SK-N-SH treated with all-trans-retinoic acid at 6 μM for 48 hours (cell line): Measurements from ENCODE around the gene KIF22.

Experiments used
- ATAC-seq: fragments of 200-7000 bp; cut with Tn5 transposase; 3 replicates; pipeline ENCODE4 v1.9.1; 2020; ENCODE audit warnings: mild to moderate bottlenecking, moderate library complexity
- ARNTL ChIP-seq: fragments of 450-650 bp; formaldehyde crosslinking; IDR thresholded peaks from 2 replicates; pipeline ENCODE4 v1.5.0; 2020; ENCODE audit warnings: low read depth, mild to moderate bottlenecking, moderate library complexity, borderline replicate concordance
- CSDC2 ChIP-seq: fragments of 250-450 bp; sonication (Bioruptor Pico); IDR thresholded peaks from 2 replicates; pipeline ENCODE4 v1.5.0; 2020; ENCODE audit warnings: mild to moderate bottlenecking, moderate library complexity
- CSRNP3 ChIP-seq: fragments of 250-450 bp; sonication (Bioruptor Pico); IDR thresholded peaks from 2 replicates; pipeline ENCODE4 v1.5.1; 2021; ENCODE audit warnings: mild to moderate bottlenecking, moderate library complexity
- ESRRG ChIP-seq: fragments of 250-450 bp; sonication (Bioruptor Pico); IDR thresholded peaks from 2 replicates; pipeline ENCODE4 v1.6.1; 2021; ENCODE audit warnings: mild to moderate bottlenecking
- GLIS3 ChIP-seq: fragments of 250-450 bp; sonication (Bioruptor Pico); IDR thresholded peaks from 2 replicates; pipeline ENCODE4 v1.5.0; 2020; ENCODE audit warnings: mild to moderate bottlenecking, moderate library complexity
- ISL1 ChIP-seq: fragments of 250-450 bp; sonication (Bioruptor Pico); IDR thresholded peaks from 2 replicates; pipeline ENCODE4 v2.1.2; 2022; ENCODE audit warnings: mild to moderate bottlenecking, moderate library complexity
- OSR1 ChIP-seq: fragments of 250-450 bp; sonication (Bioruptor Pico); IDR thresholded peaks from 2 replicates; pipeline ENCODE4 v1.8.0; 2022; ENCODE audit warnings: moderate library complexity, mild to moderate bottlenecking, inconsistent platforms
- RARB ChIP-seq: fragments of 250-450 bp; sonication (Bioruptor Pico); IDR thresholded peaks from 2 replicates; pipeline ENCODE4 v1.8.0; 2021; ENCODE audit warnings: mild to moderate bottlenecking, moderate library complexity
- SNAI2 ChIP-seq: fragments of 250-450 bp; sonication (Bioruptor Pico); IDR thresholded peaks from 2 replicates; pipeline ENCODE4 v1.5.0; 2020; ENCODE audit warnings: mild to moderate bottlenecking, moderate library complexity
- TCF4 ChIP-seq: fragments of 250-450 bp; sonication (Bioruptor Pico); IDR thresholded peaks from 2 replicates; pipeline ENCODE4 v1.8.0; 2021; ENCODE audit warnings: mild to moderate bottlenecking, moderate library complexity, borderline replicate concordance
- TOX ChIP-seq: fragments of 250-450 bp; sonication (Bioruptor Pico); IDR thresholded peaks from 2 replicates; pipeline ENCODE4 v1.8.0; 2021; ENCODE audit warnings: mild to moderate bottlenecking, moderate library complexity, borderline replicate concordance
- ZC3H10 ChIP-seq: fragments of 250-450 bp; sonication (Bioruptor Pico); IDR thresholded peaks from 2 replicates; pipeline ENCODE4 v1.5.1; 2021; ENCODE audit warnings: mild to moderate bottlenecking, moderate library complexity
- ZFP3 ChIP-seq: fragments of 250-450 bp; sonication (Bioruptor Pico); IDR thresholded peaks from 2 replicates; pipeline ENCODE4 v1.5.0; 2020; ENCODE audit warnings: mild to moderate bottlenecking, moderate library complexity
- ZFP30 ChIP-seq: fragments of 450-650 bp; formaldehyde crosslinking; IDR thresholded peaks from 2 replicates; pipeline ENCODE4 v1.5.0; 2022; ENCODE audit warnings: mild to moderate bottlenecking, moderate library complexity
- ZNF565 ChIP-seq: fragments of 450-650 bp; formaldehyde crosslinking; conservative IDR thresholded peaks from 2 replicates; pipeline ENCODE4 v1.5.0; 2020; ENCODE audit warnings: low read depth, mild to moderate bottlenecking, moderate library complexity
- ZNF70 ChIP-seq: fragments of 450-650 bp; formaldehyde crosslinking; IDR thresholded peaks from 2 replicates; pipeline ENCODE4 v1.5.0; 2020; ENCODE audit warnings: mild to moderate bottlenecking, moderate library complexity
- ZNF8 ChIP-seq: fragments of 450-650 bp; formaldehyde crosslinking; IDR thresholded peaks from 2 replicates; pipeline ENCODE4 v1.5.0; 2020; ENCODE audit warnings: mild to moderate bottlenecking, moderate library complexity
- TF ChIP-seq, protein P1 (sequence below): fragments of 250-450 bp; sonication (Bioruptor Pico); IDR thresholded peaks from 2 replicates; pipeline ENCODE4 v1.8.0; 2020; ENCODE audit warnings: mild to moderate bottlenecking, moderate library complexity, borderline replicate concordance
- TF ChIP-seq, protein P2 (sequence below): fragments of 250-450 bp; sonication (Bioruptor Pico); IDR thresholded peaks from 2 replicates; pipeline ENCODE4 v1.5.0; 2020; ENCODE audit warnings: mild to moderate bottlenecking, moderate library complexity
- TF ChIP-seq, protein P3 (sequence below): fragments of 250-450 bp; sonication (Bioruptor Pico); IDR thresholded peaks from 2 replicates; pipeline ENCODE4 v1.5.1; 2020; ENCODE audit warnings: low read depth, mild to moderate bottlenecking, moderate library complexity

Gene KIF22

DNA sequence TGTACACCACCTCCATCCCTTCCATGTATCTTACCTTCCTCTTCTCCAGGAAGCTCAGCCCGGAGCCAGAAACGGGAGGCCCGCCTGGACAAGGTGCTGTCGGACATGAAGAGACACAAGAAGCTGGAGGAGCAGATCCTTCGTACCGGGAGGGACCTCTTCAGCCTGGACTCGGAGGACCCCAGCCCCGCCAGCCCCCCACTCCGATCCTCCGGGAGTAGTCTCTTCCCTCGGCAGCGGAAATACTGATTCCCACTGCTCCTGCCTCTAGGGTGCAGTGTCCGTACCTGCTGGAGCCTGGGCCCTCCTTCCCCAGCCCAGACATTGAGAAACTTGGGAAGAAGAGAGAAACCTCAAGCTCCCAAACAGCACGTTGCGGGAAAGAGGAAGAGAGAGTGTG is 29.0 kb downstream of the KIF22 start:
- TF ChIP-seq TOX (CRISPR knock-in tag) (no peak), ISL1 (CRISPR knock-in tag) (no peak), ZNF565 (no peak), ESRRG (CRISPR knock-in tag) (no peak), OSR1 (no peak), ZC3H10 (CRISPR knock-in tag) (no peak), ZFP3 (CRISPR knock-in tag) (no peak), TCF4 (no peak), GLIS3 (no peak), ARNTL (CRISPR knock-in tag) (no peak), ZNF70 (CRISPR knock-in tag) (no peak)
- TF ChIP-seq, protein P1, sequence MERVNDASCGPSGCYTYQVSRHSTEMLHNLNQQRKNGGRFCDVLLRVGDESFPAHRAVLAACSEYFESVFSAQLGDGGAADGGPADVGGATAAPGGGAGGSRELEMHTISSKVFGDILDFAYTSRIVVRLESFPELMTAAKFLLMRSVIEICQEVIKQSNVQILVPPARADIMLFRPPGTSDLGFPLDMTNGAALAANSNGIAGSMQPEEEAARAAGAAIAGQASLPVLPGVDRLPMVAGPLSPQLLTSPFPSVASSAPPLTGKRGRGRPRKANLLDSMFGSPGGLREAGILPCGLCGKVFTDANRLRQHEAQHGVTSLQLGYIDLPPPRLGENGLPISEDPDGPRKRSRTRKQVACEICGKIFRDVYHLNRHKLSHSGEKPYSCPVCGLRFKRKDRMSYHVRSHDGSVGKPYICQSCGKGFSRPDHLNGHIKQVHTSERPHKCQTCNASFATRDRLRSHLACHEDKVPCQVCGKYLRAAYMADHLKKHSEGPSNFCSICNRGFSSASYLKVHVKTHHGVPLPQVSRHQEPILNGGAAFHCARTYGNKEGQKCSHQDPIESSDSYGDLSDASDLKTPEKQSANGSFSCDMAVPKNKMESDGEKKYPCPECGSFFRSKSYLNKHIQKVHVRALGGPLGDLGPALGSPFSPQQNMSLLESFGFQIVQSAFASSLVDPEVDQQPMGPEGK = no peak
- TF ChIP-seq, protein P2, sequence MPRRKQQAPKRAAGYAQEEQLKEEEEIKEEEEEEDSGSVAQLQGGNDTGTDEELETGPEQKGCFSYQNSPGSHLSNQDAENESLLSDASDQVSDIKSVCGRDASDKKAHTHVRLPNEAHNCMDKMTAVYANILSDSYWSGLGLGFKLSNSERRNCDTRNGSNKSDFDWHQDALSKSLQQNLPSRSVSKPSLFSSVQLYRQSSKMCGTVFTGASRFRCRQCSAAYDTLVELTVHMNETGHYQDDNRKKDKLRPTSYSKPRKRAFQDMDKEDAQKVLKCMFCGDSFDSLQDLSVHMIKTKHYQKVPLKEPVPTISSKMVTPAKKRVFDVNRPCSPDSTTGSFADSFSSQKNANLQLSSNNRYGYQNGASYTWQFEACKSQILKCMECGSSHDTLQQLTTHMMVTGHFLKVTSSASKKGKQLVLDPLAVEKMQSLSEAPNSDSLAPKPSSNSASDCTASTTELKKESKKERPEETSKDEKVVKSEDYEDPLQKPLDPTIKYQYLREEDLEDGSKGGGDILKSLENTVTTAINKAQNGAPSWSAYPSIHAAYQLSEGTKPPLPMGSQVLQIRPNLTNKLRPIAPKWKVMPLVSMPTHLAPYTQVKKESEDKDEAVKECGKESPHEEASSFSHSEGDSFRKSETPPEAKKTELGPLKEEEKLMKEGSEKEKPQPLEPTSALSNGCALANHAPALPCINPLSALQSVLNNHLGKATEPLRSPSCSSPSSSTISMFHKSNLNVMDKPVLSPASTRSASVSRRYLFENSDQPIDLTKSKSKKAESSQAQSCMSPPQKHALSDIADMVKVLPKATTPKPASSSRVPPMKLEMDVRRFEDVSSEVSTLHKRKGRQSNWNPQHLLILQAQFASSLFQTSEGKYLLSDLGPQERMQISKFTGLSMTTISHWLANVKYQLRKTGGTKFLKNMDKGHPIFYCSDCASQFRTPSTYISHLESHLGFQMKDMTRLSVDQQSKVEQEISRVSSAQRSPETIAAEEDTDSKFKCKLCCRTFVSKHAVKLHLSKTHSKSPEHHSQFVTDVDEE = no peak
- ATAC-seq = no peak

DNA sequence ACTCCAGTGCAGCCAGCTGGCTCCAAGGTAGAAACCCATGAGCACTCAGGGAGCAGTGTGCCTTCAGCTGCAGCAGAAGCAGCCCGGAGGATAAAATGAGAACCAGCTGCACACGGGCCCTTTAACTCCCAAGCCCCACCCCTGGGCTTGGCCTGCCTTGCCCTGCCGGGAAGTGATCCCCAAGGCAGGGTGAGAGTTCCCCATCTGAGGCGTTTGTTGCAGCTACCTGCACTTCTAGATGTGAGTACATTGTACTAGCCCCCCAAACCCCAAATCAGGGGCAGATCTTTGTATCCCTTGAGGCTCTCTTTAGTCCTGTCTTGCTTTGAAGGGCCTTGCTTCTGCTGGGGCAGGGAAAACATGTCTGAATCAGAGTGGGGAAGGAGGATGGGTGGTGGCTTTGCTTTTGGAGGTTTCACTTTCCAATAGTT is 29.7 kb downstream of the KIF22 start, which contains the start of gene MVP:
MVP (plus strand) TSS at position 192 of the 431 bp plus-strand sequence. CDS start 10,088 bp downstream, outside the sequence.
- no peak for TF ChIP-seq GLIS3
- TF ChIP-seq, protein P2 = no peak
- no peak for TF ChIP-seq ZFP30 (CRISPR knock-in tag)
- no peak for TF ChIP-seq CSRNP3 (CRISPR knock-in tag)
- TF ChIP-seq ZNF8 (CRISPR knock-in tag) = no peak
- no peak for TF ChIP-seq SNAI2 (CRISPR knock-in tag)
- no peak for TF ChIP-seq CSDC2
- no peak for TF ChIP-seq ISL1 (CRISPR knock-in tag)
- no peak for TF ChIP-seq OSR1
- no peak for TF ChIP-seq ZNF565
- no peak for TF ChIP-seq ARNTL (CRISPR knock-in tag)
- ATAC-seq = peak; percentile 67

GRCh38 chr16:29820730-29821642 is 30.4 kb downstream of the KIF22 start:
- no peak for ATAC-seq
- TF ChIP-seq RARB (CRISPR knock-in tag) (no peak), OSR1 (no peak), ZFP3 (CRISPR knock-in tag) (no peak), SNAI2 (CRISPR knock-in tag) (no peak), CSDC2 (no peak), GLIS3 (no peak), ARNTL (CRISPR knock-in tag) (no peak), ESRRG (CRISPR knock-in tag) (no peak)
- TF ChIP-seq, protein P1 = no peak
- TF ChIP-seq, protein P2 = no peak
- TF ChIP-seq, protein P3, sequence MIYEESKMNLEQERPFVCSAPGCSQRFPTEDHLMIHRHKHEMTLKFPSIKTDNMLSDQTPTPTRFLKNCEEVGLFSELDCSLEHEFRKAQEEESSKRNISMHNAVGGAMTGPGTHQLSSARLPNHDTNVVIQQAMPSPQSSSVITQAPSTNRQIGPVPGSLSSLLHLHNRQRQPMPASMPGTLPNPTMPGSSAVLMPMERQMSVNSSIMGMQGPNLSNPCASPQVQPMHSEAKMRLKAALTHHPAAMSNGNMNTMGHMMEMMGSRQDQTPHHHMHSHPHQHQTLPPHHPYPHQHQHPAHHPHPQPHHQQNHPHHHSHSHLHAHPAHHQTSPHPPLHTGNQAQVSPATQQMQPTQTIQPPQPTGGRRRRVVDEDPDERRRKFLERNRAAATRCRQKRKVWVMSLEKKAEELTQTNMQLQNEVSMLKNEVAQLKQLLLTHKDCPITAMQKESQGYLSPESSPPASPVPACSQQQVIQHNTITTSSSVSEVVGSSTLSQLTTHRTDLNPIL (CRISPR knock-in tag) = no peak
